ENCODE data around the gene VRK1.
"Not testable (repeated sequence)": the region's sequence is repeated elsewhere in the genome, so short reads cannot be mapped to it uniquely, and the experiment has no call there.

VRK1 gene, protein sequence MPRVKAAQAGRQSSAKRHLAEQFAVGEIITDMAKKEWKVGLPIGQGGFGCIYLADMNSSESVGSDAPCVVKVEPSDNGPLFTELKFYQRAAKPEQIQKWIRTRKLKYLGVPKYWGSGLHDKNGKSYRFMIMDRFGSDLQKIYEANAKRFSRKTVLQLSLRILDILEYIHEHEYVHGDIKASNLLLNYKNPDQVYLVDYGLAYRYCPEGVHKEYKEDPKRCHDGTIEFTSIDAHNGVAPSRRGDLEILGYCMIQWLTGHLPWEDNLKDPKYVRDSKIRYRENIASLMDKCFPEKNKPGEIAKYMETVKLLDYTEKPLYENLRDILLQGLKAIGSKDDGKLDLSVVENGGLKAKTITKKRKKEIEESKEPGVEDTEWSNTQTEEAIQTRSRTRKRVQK

DNA sequence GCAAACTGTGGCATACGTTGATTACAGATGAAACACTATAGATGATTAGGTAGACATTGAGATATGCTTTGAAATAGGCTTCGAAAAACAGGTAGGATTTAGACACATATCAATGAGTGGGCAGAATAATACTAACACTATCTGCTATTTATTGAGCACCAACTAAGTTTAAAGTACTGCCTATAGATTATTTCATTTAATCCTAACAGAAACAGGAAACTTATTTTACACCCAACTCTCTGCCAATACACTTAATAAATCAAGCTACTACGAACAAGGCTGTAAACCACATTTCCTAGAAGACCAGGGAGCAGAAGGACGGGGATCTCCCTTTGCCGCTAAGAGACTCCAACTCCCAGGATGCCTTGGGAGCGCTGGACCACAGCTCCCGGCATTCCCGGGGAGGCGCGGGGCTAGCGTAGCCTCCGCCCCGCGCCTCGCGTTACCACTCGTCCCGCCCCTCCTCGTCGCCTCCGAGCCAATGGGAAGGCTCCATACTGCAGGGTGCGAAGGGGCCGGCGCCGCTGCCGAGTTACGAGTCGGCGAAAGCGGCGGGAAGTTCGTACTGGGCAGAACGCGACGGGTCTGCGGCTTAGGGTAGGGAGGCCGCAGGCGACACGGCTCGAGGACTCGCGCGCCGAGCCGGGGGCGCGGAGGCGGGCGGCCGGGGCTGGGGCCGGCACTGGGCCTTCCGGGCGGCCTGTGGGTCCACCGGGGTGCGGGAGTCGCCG, at the start of gene VRK1:
VRK1 (plus strand) TSS at position 532 of the 731 bp plus-strand sequence. CDS start 36,090 bp downstream, outside the sequence.
- DNase-seq: peak; percentile 95

DNA sequence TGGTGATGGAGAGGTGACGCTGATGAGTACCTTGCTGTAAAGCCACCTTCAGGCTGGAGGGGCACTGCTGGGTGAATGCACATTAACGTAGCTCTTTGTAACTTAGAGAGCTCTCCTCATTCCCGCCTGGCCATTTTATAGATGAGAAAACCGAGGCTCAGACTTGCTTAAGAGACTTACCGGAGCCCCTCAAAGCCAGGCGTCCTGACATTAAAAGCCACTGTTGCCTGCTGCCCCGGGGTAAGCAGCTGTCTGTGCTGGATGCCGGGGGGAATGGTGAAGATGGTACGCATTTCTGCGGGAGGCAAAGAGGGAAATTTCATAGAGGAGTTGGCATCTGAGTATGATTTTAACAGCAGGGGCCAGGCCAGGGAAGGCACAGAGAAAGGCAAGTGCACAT, 49.6 kb upstream of the VRK1 start:
- DNase-seq: no peak

DNA sequence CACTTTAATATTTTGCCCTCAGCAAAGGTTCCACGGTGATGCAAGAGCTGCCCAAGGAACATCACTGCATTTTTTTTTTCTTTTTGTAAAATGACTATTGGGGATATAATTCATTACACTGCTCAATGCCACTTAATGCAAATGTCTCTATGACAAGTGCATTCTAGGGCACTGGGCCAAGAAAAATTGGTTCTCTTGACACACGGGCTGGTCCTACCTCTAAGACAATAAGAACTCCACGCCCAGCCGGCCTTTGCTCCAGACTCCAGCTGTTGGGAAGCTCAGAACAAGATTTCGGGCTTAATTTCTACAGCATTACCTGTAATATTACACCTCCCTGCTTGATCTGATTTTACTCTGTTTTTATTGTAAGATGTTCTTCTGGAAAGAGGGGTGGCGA, 48.8 kb upstream of the VRK1 start:
- no peak for DNase-seq

DNA sequence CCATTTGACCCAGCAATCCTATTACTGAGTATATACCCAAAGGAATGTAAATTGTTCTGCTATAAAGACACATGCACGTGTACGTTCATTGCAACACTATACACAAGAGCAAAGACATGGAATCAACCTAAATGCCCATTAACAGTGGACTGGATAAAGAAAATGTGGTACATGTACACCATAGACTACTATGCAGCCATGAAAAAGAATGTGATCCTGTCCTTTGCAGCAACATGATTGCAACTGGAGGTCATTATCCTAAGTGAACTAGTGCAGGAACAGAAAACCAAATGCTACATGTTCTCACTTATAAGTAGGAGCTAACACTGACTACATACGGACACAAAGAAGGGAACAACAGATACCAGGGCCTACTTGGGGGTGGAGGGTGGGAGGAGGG, 45.7 kb upstream of the VRK1 start:
- no peak for DNase-seq

DNA sequence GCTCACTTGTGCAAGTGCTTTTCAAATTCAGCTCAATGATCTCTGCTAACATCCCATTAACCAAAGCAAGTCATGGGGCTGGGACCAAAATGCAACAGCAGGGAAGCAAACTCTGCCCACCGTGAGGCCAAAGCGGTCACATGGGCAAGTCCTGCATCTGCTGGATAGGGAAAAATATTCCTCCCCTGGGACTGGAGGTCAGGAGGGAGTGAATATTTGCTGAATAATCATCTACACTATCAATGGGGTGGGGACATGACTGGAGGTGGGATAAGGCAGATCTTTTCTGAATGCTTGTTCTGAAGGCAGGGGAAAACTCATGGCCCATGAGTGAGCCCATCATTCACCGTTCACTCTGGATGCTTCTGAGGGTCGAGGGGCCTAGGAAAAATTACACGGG, 45.1 kb upstream of the VRK1 start:
- DNase-seq: no peak

DNA sequence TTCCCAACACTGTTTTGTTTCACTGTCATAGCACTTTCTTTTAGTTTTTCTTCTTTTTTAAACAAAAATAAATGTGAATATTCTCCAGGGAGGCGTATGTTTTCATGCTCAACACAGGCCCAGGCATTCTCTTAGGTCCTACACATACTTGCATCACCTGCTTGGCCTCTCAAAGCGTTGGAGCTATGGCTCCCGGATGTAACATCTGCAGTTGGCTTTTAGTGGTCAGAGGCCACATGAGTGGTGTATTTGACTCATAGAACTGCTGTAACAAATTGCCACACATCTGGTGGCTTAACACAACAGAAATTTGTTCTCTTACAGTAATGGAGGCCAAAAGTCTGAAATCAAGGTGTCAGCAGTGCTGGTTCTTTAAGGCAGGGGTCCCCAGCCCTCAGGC, 44.6 kb upstream of the VRK1 start:
- DNase-seq: no peak

DNA sequence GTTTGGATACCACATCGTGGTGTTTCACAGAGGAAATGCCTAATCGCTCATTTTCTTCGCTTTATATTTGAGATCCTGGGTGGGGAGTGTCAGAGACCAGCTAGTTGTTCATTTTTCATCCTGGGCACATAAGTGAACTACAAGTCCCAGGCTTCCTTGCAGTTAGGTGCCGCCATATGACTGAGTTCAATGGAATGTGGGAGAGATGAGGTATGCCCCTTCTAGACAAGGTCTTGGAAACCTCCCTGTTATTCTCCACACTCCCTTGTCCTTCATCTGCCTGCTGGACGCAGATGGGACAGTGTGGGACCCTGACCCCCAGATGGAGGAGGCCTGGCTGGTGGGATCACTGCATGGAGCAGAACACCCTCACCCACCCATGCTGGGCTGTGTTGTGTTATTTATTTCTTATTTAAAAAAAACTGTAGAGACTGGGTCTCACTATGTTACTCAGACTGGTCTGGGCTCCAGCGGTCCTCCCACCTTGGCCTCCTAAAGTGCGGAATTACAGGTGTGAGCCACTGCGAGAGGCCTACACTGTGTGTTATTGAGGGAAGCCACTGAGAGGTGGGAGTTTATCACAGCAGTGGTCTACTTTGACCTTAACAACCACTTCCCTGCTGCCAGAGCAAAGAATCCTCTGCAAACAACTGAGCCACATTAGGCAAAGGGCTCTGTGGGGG, 42.9 kb upstream of the VRK1 start:
- DNase-seq: no peak

DNA sequence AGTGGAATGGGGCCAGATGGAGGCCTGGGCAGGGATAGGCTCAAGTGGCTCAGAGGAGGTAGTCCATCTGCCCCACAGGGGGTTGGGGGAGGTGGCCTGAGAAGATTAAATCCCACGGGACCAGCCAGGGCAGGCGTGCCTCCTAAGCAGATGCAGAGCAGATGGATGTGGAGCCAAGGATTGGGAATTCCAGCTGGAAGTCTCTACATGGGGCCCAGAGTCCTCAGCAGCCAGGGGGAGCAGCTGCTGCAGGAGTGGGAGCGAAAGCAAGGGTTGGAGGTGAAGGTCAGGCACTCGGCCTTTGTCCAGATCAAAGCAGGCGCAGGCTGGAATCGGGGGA, 42.4 kb upstream of the VRK1 start:
- no peak for DNase-seq

DNA sequence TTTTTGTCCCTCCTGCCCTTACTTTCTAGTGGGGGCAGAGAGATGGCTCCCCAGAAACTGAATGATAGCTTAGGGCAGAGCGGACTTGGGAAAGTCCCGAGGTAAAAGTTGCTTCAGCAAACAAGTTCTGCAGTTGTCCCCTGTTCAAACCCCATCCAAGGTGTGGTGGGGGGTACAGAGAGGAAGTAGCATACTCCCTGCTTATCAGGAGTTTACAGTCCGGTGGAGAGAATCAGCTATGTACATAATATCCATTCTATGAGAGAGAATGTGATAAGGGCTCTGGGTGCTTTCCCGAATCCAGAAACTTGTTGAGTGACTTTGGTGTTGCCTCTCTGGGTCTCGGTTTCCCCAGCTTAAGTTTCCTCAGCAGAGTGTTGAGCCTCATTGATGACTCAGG, 40.4 kb upstream of the VRK1 start:
- no peak for DNase-seq

DNA sequence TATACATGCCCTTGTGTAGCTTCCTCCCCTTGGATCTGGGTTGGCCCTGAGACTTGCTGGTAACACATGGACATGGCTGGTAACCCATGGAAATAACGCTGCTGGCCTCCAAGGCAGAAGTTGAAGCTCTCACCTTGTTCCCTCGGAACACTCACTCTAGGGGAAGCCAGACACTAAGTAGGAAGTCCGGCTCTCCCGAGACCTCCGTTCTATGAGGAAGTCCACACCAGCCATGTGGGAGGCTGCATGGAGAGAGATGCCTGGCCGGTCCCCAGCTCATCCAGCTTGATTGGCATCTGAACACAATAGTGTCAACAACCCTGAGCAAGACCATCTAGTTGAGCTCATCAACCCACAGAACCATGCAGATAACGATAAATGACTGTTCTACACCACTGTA, 39.7 kb upstream of the VRK1 start:
- no peak for DNase-seq

DNA sequence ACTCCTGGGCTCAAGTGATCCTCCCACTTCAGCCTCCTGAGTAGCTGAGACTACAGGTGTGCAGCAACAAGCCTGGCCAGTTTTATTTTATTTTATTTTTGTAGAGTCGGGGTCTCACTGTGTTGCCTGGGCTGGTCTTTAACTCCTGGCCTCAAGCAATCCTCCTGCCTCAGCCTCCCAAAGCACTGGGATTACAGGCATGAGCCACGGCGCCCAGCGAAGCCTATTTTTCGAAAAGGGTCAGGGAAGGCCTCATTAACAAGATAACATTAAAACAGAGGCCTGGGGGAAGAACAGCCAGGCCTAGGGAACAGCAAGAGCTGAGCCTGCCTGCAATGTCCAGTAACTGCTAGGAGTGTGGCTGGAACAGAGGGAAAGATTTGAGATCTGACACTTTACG, 36.1 kb upstream of the VRK1 start:
- no peak for DNase-seq

DNA sequence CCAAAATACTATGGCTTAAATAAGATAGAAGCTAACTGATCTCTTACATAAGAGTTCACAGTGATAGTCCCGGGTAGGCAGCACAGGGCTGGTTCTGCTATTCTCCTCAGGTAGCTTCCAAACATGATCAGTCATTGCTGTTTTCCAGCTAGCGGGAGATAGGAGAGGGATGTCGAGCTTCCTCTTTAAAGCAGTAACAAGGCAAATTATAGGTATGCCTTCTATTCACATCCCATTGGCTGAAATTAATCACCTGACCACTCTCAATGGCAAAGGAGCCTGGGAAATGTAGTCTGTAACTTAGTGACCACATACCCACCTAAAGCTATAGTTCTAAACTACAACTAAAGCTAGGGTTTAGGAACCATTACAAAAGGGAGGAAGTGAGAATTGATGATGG, 34.5 kb upstream of the VRK1 start:
- peak; percentile 9 for DNase-seq

DNA sequence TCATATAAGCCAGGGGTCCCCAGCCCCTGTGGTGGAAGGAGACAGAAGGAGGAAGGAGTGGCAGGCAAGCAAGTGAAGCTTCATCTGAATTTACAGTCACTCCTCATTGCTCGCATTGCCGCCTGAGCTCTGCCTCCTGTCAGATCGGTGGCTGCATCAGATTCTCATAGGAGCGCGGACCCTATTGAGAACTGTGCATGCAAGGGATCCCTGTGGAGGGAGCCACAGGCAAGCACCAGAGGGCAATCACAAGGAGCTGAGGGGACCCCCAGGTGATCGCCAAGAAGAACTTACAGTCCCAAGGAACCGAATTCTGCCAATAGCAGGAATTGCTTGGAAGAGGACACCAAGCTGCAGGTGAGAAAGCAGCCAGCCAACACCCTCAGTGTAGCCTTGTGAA, 33.2 kb upstream of the VRK1 start:
- DNase-seq: no peak

DNA sequence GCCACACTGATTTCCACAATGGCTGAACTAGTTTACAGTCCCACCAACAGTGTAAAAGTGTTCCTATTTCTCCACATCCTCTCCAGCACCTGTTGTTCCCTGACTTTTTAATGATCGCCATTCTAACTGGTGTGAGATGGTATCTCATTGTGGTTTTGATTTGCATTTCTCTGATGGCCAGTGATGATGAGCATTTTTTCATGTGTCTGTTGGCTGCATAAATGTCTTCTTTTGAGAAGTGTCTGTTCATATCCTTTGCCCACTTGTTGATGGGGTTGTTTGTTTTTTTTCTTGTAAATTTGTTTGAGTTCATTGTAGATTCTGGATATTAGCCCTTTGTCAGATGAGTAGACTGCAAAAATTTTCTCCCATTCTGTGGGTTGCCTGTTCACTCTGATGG, 32.0 kb upstream of the VRK1 start:
- not testable (repeated sequence) for DNase-seq

DNA sequence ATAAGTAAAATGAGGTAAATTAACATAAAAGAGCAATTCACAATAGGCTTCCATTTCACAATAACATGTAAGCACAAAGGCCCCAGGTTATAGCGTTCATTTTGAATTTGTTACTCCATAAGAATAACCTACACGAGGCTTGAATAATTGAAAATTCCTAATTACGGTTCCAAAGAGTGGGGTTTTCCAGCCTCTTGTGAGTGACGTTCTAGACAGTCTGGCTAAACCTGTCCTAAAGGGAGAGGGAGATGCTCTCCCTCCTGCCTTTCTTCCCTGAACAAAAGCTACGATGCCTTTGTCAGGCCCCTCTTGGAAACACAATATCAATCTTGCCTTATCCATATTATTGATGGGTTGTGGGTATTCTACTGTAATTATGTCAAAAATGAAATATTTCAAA, 24.3 kb upstream of the VRK1 start:
- no peak for DNase-seq

DNA sequence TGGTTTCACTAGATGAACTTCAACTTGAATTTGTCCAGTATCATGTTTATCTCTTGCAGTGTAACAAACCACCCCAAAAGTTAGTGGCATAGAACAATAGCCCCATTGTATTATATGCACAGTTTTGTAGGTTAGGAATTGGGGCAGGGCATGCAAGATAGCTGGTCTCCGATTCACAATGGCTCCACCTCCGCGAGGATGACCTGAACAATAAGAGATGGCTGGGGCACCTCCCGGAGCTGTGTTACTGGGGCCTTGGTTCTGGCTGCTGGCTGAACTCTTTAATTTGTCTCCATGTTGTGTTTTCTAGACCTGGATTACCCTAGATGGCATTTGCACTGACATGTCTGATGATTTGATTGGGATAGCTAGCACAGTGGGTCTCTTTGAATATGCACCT, 20.4 kb upstream of the VRK1 start:
- no peak for DNase-seq

DNA sequence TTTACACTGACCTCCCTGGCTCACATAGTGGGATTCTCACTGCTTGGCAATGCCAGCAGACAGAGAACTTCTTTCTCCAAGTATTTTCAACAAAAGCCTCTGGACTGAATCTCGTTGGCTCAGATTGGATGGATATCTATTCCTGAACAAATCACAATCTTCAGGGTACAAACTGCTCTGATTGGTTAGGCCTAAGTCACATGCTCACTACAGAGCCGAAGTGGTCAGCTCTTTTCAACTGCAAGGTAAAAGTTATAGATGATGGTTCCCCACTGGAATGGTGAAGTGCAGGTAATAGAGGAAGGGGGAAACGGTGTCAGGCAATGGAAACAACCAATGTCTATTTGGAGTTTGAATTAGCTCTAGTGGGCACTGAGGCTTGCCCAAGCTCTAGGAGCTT, 16.7 kb upstream of the VRK1 start:
- no peak for DNase-seq

DNA sequence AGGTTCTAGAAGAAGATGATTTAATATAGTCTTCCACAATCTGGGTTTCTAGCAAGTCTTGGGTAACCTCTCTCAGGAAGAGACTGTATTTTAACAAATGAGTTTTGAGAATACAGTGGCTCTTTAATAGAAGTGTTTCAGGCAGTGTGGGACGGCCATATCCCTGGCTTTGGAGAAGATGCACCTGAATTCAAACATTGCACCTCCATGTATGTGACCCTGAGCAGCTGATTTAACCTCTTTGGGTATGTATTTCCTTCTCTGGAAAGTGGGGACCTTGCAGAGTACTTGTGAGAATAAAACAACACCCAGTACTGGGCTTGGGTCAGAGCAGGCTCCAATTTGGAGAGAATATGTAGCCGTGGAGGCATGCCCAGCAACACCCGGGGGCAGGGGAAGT, 15.8 kb upstream of the VRK1 start:
- no peak for DNase-seq

DNA sequence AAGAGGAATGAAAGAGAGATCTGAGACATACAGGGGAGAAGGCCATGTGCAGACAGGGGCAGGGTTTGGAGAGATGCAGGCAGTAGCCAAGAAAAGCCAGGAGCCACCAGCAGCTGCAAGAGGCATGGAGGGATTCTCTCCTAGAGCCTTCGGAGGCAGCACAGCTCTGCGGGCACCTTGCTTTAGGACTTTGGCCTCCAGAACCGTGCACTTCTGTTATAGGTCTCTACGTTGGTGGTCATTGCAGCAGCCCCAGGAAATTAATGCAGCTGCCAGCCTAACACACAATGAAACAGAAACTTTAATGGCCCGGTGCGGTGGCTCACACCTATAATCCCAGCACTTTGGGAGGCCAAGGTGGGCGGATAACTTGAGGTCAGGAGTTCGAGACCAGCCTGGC, 14.7 kb upstream of the VRK1 start:
- DNase-seq: no peak

DNA sequence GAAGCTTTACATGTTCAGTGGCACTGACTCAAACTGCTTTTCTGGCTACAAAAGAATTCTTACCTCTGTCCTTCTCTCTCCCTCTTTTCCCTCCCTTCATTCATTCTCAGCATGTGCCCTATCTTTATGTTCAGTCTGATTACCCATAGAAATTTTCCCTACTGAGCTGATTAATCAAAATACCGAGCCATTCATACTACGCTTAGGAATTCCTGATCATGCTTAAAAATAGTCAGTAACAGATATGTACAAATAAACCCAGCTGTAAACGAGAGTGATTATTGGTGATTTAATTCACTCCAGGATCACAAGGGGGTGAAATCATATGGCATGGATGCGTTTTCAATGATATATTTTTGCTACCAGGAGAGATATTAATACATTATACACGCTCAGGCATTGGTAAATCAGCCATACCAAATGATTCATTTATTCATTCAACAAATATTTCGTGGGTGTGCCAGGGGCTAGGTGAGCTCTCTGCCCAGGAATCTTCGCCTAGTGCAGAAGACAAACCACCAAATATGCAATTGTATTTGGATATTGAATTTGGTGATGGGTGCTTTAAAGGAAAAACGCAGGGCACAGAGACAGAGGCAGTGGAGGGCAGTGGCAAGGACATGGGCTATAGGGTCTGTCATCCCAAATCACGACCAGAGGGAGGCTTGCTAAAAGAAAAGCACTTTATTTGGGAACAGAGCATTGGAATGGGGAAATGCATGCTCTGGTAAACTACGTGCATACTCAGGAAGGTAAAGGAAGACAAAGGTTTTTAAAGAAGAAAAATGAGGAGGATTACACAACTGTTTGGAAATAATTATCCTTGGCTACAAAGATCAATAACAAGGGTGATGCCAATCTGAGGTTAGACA, 13.9 kb upstream of the VRK1 start:
- no peak for DNase-seq

DNA sequence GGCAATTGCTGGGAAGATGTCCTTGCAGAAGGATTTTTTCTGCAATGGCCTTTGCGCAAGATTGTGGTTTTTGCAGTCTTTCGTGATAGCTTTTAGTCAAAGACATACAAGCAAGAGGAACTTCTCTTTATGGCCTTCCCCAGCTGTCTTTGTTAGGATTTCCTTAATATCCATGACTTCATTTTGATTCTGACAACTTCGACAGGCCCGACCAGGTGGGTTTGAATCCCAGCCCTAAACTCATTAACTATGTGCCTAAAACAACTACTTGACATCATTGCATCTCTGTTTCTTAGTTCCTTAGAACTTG, 13.3 kb upstream of the VRK1 start:
- no peak for DNase-seq

DNA sequence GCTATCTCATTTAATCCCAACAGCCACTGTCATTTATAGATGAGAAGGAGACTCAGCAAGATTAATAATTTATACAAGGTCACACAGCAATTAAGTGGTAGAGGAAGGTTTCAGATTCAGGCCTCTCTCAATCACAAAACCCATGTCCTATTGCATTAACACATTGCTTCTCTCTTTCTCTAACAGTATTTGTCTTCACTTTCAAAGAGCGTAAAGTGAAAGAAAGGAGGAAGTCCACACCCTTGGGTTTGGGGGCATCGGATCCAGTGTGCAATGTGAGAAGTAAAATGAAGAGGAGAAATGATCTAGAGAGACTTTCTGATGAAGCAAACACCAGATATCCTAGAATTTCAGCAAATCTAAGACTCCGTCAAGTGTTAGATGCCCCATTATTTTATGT, 7.0 kb upstream of the VRK1 start:
- no peak for DNase-seq

DNA sequence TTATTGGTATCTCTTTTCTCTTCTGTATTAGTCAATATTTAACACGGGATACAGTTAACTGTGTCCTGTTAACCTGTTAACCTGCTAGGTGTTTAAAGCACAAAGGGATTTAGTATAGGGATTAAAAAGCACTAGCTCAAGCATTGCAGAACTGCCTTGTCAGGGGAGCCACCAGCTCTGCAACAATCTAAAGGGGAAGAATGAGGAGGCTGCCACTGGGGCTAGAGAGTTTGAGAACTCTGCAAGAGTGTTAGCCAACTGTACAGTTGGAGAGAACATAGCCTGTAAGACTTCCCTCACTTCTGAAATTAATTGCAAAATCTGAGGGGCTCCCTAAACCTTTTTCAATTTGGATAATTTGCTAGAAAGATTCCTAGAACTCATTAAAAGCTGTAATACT, 6.5 kb upstream of the VRK1 start:
- DNase-seq: no peak
